Measurements from ENCODE around the gene OSBP2.

Gene OSBP2

GRCh38 chr22:30856741-30857502, 162.2 kb downstream of the OSBP2 start:
- DNase-seq, result no peak

GRCh38 chr22:30857791-30858190, 163.1 kb downstream of the OSBP2 start:
- DNase-seq, result no peak

GRCh38 chr22:30858976-30859713, 164.5 kb downstream of the OSBP2 start:
- DNase-seq, result no peak

GRCh38 chr22:30859714-30860095, 165.0 kb downstream of the OSBP2 start:
- DNase-seq, result no peak

GRCh38 chr22:30860176-30861105, 165.8 kb downstream of the OSBP2 start:
- no peak for DNase-seq

GRCh38 chr22:30861131-30861530, 166.5 kb downstream of the OSBP2 start:
- no peak for DNase-seq

GRCh38 chr22:30861688-30862552, 167.2 kb downstream of the OSBP2 start:
- no peak for DNase-seq

- DNase-seq, result no peak
These were observed 168.6 kb downstream of the OSBP2 start for GRCh38 chr22:30863081-30863833.

GRCh38 chr22:30864441-30865420, 170.1 kb downstream of the OSBP2 start:
- no peak for DNase-seq

- no peak for DNase-seq
These were observed 171.0 kb downstream of the OSBP2 start for GRCh38 chr22:30865656-30866055.

- no peak for DNase-seq
These were observed 171.5 kb downstream of the OSBP2 start for GRCh38 chr22:30866216-30866615.

- DNase-seq, result no peak
These were observed 172.2 kb downstream of the OSBP2 start for GRCh38 chr22:30866811-30867271.

- DNase-seq, result no peak
These were observed 173.3 kb downstream of the OSBP2 start for GRCh38 chr22:30867746-30868662.

GRCh38 chr22:30868663-30869385, 174.2 kb downstream of the OSBP2 start:
- DNase-seq, result no peak

GRCh38 chr22:30869667-30870395, 175.2 kb downstream of the OSBP2 start:
- DNase-seq, result no peak

GRCh38 chr22:30870451-30871345, 176.0 kb downstream of the OSBP2 start:
- DNase-seq, result no peak

Data from NCI-H2227 treated with DMSO at 0.1 percent for 48 hours (cell line).